Astrocyte (in vitro differentiated cells and primary cell): ENCODE data around the gene HS3ST6. TPM values are rescaled to one million over a fixed set of nuclear protein-coding genes. Genes with fewer than 3 reads are reported as not detected.

Experiments used
- DNase-seq: peaks from one replicate; pipeline ENCODE4 v3.0.0-alpha.2; 2010; ENCODE audit warnings: low read depth
- FAIRE-seq: peaks from 2 replicates; lab custom pipeline; 2011; peaks lifted over from hg19 to GRCh38; lab: Jason Lieb, UNC
- H2AFZ ChIP-seq: 2 replicates; pipeline ENCODE4 v1.6.0; 2012; ENCODE audit warnings: low read depth, low read length, inconsistent platforms
- H3K27ac ChIP-seq: 2 replicates; pipeline ENCODE4 v1.5.1; 2011; ENCODE audit warnings: low read depth, low read length, inconsistent platforms
- H3K27me3 ChIP-seq: 2 replicates; pipeline ENCODE4 v1.6.0; 2011; ENCODE audit warnings: low read length, inconsistent platforms; ENCODE audit not compliant: insufficient read depth
- H3K36me3 ChIP-seq: 2 replicates; pipeline ENCODE4 v1.5.1; 2011; ENCODE audit warnings: low read length, inconsistent platforms; ENCODE audit not compliant: insufficient read depth
- H3K4me1 ChIP-seq: 2 replicates; pipeline ENCODE4 v1.5.1; 2011; ENCODE audit warnings: low read length, inconsistent platforms; ENCODE audit not compliant: insufficient read depth
- H3K4me2 ChIP-seq: 2 replicates; pipeline ENCODE4 v1.6.0; 2012; ENCODE audit warnings: low read length, inconsistent platforms
- H3K4me3 ChIP-seq: 2 replicates; pipeline ENCODE4 v1.5.1; 2011; ENCODE audit warnings: low read depth, mild to moderate bottlenecking, low read length, inconsistent platforms; ENCODE audit not compliant: insufficient read depth
- H3K79me2 ChIP-seq: 2 replicates; pipeline ENCODE4 v1.6.0; 2012; ENCODE audit warnings: mild to moderate bottlenecking, low read length, inconsistent platforms; ENCODE audit not compliant: insufficient read depth
- H3K9ac ChIP-seq: 2 replicates; pipeline ENCODE4 v1.6.0; 2012; ENCODE audit warnings: mild to moderate bottlenecking, low read length, inconsistent platforms
- H3K9me3 ChIP-seq: 2 replicates; pipeline ENCODE4 v1.5.1; 2012; ENCODE audit warnings: low read depth, mild to moderate bottlenecking, low read length, inconsistent platforms; ENCODE audit not compliant: insufficient read depth
- H4K20me1 ChIP-seq: 2 replicates; pipeline ENCODE4 v1.6.0; 2012; ENCODE audit warnings: low read length, inconsistent platforms; ENCODE audit not compliant: insufficient read depth
- H3K27ac Mint-ChIP-seq: one replicate; pipeline ENCODE4 v1.8.0; 2021; ENCODE audit warnings: mild to moderate bottlenecking, mixed read lengths; ENCODE audit not compliant: unreplicated experiment
- H3K27me3 Mint-ChIP-seq: one replicate; pipeline ENCODE4 v1.8.0; 2021; ENCODE audit warnings: low read depth, mixed read lengths; ENCODE audit not compliant: unreplicated experiment
- H3K36me3 Mint-ChIP-seq: one replicate; pipeline ENCODE4 v1.8.0; 2021; ENCODE audit warnings: low read depth, mixed read lengths; ENCODE audit not compliant: unreplicated experiment
- H3K4me1 Mint-ChIP-seq: one replicate; pipeline ENCODE4 v1.8.0; 2021; ENCODE audit warnings: low read depth, mixed read lengths; ENCODE audit not compliant: unreplicated experiment
- H3K4me3 Mint-ChIP-seq: one replicate; pipeline ENCODE4 v1.8.0; 2021; ENCODE audit warnings: mild to moderate bottlenecking, moderate library complexity, mixed read lengths; ENCODE audit not compliant: unreplicated experiment
- H3K9me3 Mint-ChIP-seq: one replicate; pipeline ENCODE4 v1.8.0; 2021; ENCODE audit warnings: mild to moderate bottlenecking, mixed read lengths; ENCODE audit not compliant: unreplicated experiment
- EZH2 ChIP-seq: IDR thresholded peaks from 2 replicates; pipeline ENCODE4 v1.6.1; 2012; ENCODE audit warnings: mild to moderate bottlenecking, low read length, inconsistent platforms; ENCODE audit not compliant: insufficient read depth
- total RNA-seq: library from RNA; stranded (reverse); gene quantifications from 2 replicates; pipeline ENCODE4 v1.2.1, GENCODE V29; 2021
- TF ChIP-seq, protein P1 (sequence below): IDR thresholded peaks from 2 replicates; pipeline ENCODE4 v1.5.1; 2011; ENCODE audit warnings: low read depth, mild to moderate bottlenecking, inconsistent platforms, low read length, moderate library complexity; ENCODE audit not compliant: insufficient read depth

Gene HS3ST6
- total RNA-seq, 1 donor from 2014 or later: not detected

DNA sequence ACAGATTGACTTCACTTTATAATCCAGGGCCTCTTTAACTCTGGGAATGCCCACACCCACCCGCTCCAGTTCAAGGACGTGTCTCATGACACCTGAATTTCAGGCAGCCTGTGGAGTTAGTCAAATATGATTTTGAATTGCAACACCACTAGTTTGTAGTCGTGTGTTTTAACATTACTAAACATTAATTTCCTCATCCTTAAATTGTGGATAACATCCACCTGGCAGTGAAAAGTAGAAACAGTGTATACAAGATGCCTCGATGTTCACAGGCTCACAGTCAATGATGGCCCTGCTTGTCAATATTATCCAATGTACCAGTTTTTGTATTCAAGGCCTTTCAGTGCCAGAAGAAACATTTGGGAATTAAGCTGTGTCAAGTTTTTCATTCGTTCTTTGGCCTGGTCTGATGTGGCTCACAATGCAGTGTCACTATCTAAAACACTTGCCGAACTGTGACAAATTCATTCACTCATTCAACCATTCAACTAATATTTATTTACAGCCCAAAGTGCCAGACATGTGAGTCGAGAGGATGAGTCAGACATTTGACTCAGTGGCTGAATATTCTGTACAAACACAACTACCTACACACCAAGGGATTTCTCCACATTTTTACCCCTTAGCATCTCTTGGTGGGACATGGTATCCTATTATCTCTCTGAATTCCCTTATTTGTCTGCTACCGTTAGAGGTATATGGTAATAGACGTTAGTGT is 47.7 kb downstream of the HS3ST6 start:
- no peak overlapping the region for H3K4me3 Mint-ChIP-seq
- H3K27me3 Mint-ChIP-seq: peaks cover 16% of the 10 kb centered on the region
- peaks cover 9% of the 10 kb centered on the region for H3K27me3 ChIP-seq
- H3K36me3 ChIP-seq: no peaks in the 10 kb centered on the region
- no peak for TF ChIP-seq EZH2
- TF ChIP-seq, protein P1, sequence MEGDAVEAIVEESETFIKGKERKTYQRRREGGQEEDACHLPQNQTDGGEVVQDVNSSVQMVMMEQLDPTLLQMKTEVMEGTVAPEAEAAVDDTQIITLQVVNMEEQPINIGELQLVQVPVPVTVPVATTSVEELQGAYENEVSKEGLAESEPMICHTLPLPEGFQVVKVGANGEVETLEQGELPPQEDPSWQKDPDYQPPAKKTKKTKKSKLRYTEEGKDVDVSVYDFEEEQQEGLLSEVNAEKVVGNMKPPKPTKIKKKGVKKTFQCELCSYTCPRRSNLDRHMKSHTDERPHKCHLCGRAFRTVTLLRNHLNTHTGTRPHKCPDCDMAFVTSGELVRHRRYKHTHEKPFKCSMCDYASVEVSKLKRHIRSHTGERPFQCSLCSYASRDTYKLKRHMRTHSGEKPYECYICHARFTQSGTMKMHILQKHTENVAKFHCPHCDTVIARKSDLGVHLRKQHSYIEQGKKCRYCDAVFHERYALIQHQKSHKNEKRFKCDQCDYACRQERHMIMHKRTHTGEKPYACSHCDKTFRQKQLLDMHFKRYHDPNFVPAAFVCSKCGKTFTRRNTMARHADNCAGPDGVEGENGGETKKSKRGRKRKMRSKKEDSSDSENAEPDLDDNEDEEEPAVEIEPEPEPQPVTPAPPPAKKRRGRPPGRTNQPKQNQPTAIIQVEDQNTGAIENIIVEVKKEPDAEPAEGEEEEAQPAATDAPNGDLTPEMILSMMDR: no peak
- FAIRE-seq (peak; percentile 73), DNase-seq (peak; percentile 79)
- no peaks in the 10 kb centered on the region for H3K36me3 Mint-ChIP-seq
- peaks cover 4% of the 10 kb centered on the region for H3K9me3 Mint-ChIP-seq
- H3K27ac Mint-ChIP-seq: peak overlapping the region; percentile 94
- H3K9ac ChIP-seq: peak overlapping the region; percentile 17
- no peak overlapping the region for H2AFZ ChIP-seq
- no peak overlapping the region for H3K4me3 ChIP-seq
- no peaks in the 10 kb centered on the region for H4K20me1 ChIP-seq
- H3K9me3 ChIP-seq: no peaks in the 10 kb centered on the region
- H3K27ac ChIP-seq: peak overlapping the region; percentile 38
- peak overlapping the region; percentile 54 for H3K4me2 ChIP-seq
- H3K79me2 ChIP-seq: no peaks in the 10 kb centered on the region
- H3K4me1 ChIP-seq: no peaks in the 10 kb centered on the region
- peaks cover 9% of the 10 kb centered on the region for H3K4me1 Mint-ChIP-seq

DNA sequence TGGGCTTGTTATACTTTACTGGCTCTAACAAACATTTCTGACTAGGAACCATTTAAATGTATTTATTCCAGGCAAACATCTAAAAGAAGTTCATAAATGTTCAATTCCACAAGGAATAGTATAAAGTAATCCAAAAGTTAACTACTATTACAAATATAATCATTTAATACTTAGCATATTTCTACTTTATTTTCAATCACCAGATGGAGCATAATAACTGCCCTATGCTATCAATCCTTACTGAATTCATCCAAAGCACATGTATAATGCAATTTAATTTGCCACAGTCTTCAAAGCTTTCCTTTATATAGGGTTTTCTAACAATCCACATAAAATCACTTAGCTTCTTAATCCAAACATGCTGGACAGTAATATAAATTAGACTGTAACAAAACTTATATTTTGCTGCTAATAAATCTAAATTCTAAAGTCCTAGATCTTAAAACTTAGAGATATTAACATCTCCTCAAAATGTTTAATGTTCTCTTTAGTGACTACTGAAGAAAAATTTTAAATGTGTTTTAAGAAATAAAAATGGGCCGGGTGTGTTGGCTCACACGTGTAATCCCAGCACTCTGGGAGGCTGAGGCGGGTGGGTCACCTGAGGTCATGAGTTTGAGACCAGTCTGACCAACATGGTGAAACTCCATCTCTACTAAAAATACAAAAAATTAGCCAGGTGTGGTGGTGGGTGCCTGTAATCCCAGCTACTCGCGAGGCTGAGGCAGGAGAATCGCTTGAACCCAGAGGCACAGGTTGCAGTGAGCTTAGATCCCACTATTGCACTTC is 52.1 kb downstream of the HS3ST6 start:
- H3K27me3 ChIP-seq: peaks cover 16% of the 10 kb centered on the region
- H4K20me1 ChIP-seq: no peaks in the 10 kb centered on the region
- no peaks in the 10 kb centered on the region for H3K36me3 ChIP-seq
- Mint-ChIP-seq H3K36me3 (no peaks in the 10 kb centered on the region), H3K27ac (no peak overlapping the region), H3K4me1 (peaks cover 9% of the 10 kb centered on the region), H3K4me3 (no peak overlapping the region), H3K9me3 (no peaks in the 10 kb centered on the region), H3K27me3 (peaks cover 20% of the 10 kb centered on the region)
- no peak overlapping the region for H3K4me3 ChIP-seq
- no peak overlapping the region for H2AFZ ChIP-seq
- H3K4me1 ChIP-seq: no peaks in the 10 kb centered on the region
- DNase-seq (no peak), FAIRE-seq (no peak)
- no peak overlapping the region for H3K9ac ChIP-seq
- H3K27ac ChIP-seq: no peak overlapping the region
- H3K79me2 ChIP-seq: no peaks in the 10 kb centered on the region
- TF ChIP-seq, protein P1: no peak
- no peak for TF ChIP-seq EZH2
- H3K4me2 ChIP-seq: no peak overlapping the region
- H3K9me3 ChIP-seq: no peaks in the 10 kb centered on the region
